ENCODE data around the gene TMEM233.

Gene TMEM233

GRCh38 chr12:119593578-119594398 is at the start of gene TMEM233:
Gene TMEM233, plus strand, starts transcription at chr12:119593774. Its CDS starts 75 bp downstream, at chr12:119593849.
- DNase-seq: no peak

- DNase-seq: peak; percentile 2 to 3 (median 2)
These were observed 48.6 kb upstream of the TMEM233 start for GRCh38 chr12:119544765-119545625.

- no peak for DNase-seq
These were observed 47.2 kb upstream of the TMEM233 start for GRCh38 chr12:119546340-119546739.

DNA sequence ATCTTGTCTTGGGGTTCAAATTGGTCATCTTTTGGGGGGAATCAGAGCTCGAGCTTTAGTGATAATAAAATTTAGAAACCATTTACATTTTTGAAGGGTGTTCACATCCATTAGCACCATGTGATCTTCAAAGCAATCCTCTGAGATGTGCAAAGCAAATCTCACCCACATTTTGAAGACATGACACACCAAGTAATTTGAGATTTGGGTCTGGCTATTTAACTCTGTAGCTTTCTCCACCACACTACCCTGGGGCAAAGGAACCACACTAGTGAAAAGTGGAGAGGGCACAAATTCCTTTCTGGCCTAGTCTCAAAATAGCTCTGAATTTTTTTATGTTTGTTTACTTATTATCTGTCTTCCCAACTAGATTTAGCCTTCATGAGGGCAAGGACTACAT is 46.6 kb upstream of the TMEM233 start:
- no peak for DNase-seq

GRCh38 chr12:119556854-119557253 is 36.7 kb upstream of the TMEM233 start:
- DNase-seq: no peak

DNA sequence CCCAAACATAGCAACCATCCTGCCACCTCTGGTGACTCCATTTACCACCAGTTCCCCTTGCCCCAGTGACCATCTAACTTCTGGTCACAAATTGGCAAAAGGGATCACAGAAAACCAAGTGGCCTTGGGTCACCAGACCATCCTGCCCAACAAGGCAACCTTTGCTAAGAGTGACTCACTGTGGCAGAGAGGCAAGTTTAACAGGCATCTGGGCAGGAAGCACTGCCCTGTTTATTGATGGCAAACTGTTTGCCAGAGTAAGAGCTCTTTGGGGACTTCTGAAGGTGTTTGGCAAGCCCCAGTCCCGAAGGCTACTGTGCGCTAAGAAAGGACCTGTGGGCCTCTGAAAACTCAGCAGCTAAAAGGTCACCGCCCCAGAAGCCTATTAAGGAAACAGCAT is 28.2 kb upstream of the TMEM233 start:
- no peak for DNase-seq

GRCh38 chr12:119570771-119571170 is 22.8 kb upstream of the TMEM233 start:
- no peak for DNase-seq

- DNase-seq: no peak
These were observed 20.5 kb upstream of the TMEM233 start for GRCh38 chr12:119573086-119573485.

GRCh38 chr12:119574255-119574654 is 19.3 kb upstream of the TMEM233 start:
- no peak for DNase-seq

DNA sequence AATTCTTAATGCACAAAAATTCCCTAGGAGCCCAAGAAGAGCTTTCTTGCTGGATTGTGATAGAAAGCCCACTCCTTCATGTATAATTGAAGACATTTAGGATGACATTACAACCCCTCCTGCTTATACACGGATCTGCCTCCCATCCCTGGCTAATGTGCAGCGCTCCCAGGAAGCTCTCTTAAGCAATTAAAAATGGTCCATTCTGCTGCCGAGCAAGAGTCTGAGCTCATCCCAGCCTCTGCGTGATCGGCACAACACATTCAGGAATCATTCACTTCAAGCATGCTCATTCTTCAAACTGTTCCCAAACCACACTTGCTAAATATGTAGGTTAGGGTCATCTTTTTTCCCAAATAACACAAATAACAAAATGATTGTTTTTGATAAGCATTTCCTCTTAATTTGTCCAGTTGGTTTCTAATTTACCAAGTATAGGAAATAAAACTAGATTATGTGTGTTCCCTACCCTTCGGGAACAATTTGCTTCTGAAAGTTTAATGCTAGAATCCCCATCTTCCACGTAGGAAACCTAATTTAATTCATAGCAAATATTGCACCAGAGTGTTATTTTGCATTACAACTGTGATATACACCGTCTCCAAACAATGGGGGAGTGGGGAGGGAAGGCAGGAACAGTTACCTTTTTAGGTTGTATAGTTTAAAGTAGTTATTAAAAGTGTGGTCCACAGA is 17.3 kb upstream of the TMEM233 start:
- no peak for DNase-seq

DNA sequence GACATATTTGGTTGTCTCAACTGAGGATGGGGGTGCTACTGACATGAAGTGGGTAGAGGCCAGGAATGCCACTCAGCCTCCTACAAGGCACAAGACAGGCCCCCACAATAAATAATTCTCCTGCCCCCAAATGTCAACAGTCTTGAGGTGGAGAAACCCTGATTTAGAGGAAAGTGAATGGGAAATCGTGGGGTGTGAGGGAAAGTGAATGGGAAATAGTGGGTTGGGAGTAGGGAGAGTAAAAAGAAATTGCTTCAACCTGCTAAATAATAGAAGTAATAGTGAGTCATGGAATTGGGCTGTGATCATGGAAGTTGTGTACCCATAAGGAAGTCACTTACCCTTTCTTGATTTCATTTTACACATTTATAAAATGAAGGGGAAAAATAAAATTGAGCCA is 16.7 kb upstream of the TMEM233 start:
- DNase-seq: no peak

- DNase-seq: no peak
These were observed 15.5 kb upstream of the TMEM233 start for GRCh38 chr12:119578112-119578511.

DNA sequence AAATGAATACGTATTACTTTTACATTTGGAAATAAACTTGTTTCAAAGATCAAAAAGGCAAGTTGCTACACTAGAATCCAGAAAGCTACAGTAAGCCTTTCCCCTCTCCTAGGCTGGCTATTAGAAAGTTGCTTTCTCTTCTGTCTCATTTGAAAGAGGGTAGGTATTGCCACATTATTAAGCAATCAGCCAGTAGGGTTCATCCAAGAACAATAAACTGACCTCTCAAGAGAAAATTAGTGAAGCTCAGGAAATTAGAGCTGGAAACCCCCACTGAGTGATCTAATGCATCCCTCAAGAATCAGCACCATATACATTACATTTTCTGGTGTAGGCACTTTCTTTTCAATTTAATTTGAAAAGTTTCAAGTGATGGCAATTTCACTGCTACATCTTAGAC is 4.5 kb upstream of the TMEM233 start:
- DNase-seq: no peak

DNA sequence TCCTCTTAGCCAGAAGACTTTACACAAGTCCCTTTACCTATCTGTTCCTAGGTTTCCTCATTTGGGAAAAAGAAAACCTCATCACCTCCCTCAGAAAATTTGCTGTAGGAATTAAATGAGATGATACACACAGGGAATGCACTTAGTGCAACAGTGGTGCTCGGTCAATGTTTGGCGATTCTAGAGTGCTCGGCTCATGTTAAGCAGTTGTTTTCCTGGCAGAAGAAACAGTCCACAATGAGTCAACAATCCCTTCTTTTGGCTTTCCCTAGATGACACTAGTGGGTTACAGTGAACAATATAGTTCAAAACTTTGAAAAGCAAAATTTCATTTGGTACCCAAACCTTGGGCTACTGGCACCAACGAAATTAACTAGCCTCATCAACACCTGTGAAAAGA is 3.9 kb upstream of the TMEM233 start:
- DNase-seq: no peak

DNA sequence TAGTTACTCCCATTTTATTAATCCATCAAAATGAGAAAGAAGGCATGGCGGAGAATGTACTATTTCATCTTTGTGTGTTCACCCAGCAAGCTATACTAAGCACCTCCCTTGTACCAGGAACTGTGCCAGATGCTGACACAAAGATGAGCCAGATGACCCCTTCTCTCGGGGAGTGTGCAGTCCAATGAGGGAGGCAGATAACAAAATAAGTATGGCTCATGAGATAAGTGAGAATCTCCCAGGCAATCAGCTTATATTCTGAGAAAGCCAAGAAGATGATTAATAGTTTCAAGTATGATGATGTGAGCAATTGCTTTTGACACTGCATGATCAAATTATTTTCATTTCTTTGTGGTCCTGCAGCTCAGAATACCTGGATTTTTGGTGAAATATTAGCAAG is 1.3 kb upstream of the TMEM233 start:
- no peak for DNase-seq

GRCh38 chr12:119594399-119594730 is 791 bp downstream of the TMEM233 start:
- no peak for DNase-seq

DNA sequence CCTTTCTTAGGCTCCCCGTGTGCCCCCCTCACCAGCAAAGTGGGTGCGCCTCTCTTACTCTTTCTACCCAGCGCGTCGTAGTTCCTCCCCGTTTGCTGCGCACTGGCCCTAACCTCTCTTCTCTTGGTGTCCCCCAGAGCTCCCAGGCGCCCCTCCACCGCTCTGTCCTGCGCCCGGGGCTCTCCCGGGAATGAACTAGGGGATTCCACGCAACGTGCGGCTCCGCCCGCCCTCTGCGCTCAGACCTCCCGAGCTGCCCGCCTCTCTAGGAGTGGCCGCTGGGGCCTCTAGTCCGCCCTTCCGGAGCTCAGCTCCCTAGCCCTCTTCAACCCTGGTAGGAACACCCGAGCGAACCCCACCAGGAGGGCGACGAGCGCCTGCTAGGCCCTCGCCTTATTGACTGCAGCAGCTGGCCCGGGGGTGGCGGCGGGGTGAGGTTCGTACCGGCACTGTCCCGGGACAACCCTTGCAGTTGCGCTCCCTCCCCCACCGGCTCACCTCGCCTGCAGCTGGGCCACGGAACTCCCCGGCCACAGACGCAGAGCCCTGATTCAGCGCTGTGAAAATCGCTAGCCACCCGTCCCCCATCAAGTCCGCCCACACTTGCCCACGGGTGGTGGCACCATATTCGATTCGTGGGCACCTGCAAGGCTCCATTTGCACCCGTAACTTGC is 1.3 kb downstream of the TMEM233 start:
- DNase-seq: no peak

GRCh38 chr12:119598159-119598558 is 4.6 kb downstream of the TMEM233 start:
- no peak for DNase-seq

- no peak for DNase-seq
These were observed 8.5 kb downstream of the TMEM233 start for GRCh38 chr12:119601877-119602733.

- no peak for DNase-seq
These were observed 9.1 kb downstream of the TMEM233 start for GRCh38 chr12:119602734-119603094.

DNA sequence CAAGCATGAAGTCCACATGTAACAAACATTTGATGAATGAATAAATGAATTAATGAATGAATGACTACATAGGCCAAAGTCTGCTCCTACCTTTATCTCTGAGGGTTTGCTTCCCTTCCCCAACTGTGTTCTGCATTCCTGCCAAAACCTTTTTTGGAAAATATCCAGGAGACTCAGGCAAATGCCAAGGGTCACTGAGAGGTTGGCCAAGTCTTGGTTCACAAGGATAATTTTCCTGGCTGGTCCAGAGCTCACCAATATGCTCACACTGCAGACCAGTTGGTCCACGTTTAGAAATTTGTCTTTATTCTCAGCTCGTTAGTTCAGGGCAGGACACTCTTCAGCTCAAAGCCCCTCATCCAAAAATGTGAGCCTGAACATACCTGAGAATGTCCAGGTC is 10.2 kb downstream of the TMEM233 start:
- DNase-seq: no peak

- DNase-seq: no peak
These were observed 15.8 kb downstream of the TMEM233 start for GRCh38 chr12:119609358-119609757.

Measured in activated naive CD4-positive, alpha-beta T cell (primary cell).